IPS-15b (cell line): Measurements from ENCODE around the gene RYK.
"Not testable (repeated sequence)": the region's sequence is repeated elsewhere in the genome, so short reads cannot be mapped to it uniquely, and the experiment has no call there.

Experiments
- H3K27me3 ChIP-seq: one replicate; pipeline ENCODE4 v1.6.1; 2013; ENCODE audit warnings: low read length; ENCODE audit not compliant: control insufficient read depth, insufficient read depth
- H3K36me3 ChIP-seq: one replicate; pipeline ENCODE4 v1.6.1; 2013; ENCODE audit warnings: low read length; ENCODE audit not compliant: control insufficient read depth, insufficient read depth
- H3K4me1 ChIP-seq: one replicate; pipeline ENCODE4 v1.6.1; 2013; ENCODE audit warnings: mild to moderate bottlenecking, low read length; ENCODE audit not compliant: control insufficient read depth, insufficient read depth
- H3K4me3 ChIP-seq: one replicate; pipeline ENCODE4 v1.5.1; 2013; ENCODE audit warnings: low read depth, low read length
- H3K9ac ChIP-seq: one replicate; pipeline ENCODE4 v1.6.1; 2013; ENCODE audit warnings: low read depth, mild to moderate bottlenecking, low read length
- H3K9me3 ChIP-seq: one replicate; pipeline ENCODE4 v1.6.1; 2013; ENCODE audit warnings: mild to moderate bottlenecking, low read length; ENCODE audit not compliant: control insufficient read depth, insufficient read depth

The RYK gene

DNA sequence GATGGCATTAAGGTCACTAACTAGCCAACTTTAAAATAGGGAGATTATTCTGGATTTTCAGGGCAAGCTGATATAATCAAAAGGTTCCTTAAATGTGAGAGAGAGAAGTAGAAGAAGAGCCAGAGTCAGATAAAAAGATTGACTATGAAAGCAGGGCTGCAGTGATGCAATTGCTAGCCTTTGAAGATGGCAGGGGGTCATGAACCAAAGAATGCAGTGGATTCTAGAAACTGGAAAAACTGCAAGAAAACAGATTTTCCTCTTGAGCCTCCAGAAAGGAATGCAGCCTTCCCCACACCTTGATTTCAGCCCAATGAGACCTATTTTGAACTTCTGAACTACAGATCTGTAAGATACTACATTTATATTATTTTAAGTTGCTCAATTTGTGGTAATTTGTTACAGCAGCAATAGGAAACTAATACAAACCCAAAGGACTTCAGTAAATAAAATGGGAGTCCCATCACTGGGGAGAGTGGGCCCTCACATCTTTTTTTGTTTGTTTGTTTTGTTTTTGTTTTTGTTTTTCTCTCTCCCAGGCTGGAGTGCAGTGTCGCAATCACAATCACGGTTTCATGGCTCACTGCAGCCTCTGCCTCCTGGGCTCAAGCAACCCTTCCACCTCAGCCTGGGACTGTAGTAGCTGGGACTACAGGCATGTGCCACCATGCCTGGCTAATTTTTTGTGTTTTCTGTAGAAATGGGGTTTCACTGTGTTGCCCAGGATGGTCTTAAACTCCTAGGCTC is 31.4 kb upstream of the RYK start:
- no peak overlapping the region for H3K4me3 ChIP-seq
- H3K27me3 ChIP-seq, result peaks cover 3% of the 10 kb centered on the region
- H3K36me3 ChIP-seq, result no peaks in the 10 kb centered on the region
- H3K9me3 ChIP-seq, result no peaks in the 10 kb centered on the region
- no peak overlapping the region for H3K9ac ChIP-seq
- no peaks in the 10 kb centered on the region for H3K4me1 ChIP-seq

GRCh38 chr3:134279466-134279865 is 28.8 kb upstream of the RYK start:
- Histone ChIP-seq H3K4me3 (no peak overlapping the region), H3K36me3 (no peaks in the 10 kb centered on the region), H3K4me1 (no peaks in the 10 kb centered on the region), H3K9ac (no peak overlapping the region), H3K27me3 (peaks cover 3% of the 10 kb centered on the region), H3K9me3 (no peaks in the 10 kb centered on the region)

- no peak overlapping the region for H3K9ac ChIP-seq
- no peaks in the 10 kb centered on the region for H3K4me1 ChIP-seq
- no peaks in the 10 kb centered on the region for H3K9me3 ChIP-seq
- H3K27me3 ChIP-seq, result peaks cover 3% of the 10 kb centered on the region
- no peaks in the 10 kb centered on the region for H3K36me3 ChIP-seq
- no peak overlapping the region for H3K4me3 ChIP-seq
Observed at GRCh38 chr3:134277066-134277660, 26.5 kb upstream of the RYK start.

DNA sequence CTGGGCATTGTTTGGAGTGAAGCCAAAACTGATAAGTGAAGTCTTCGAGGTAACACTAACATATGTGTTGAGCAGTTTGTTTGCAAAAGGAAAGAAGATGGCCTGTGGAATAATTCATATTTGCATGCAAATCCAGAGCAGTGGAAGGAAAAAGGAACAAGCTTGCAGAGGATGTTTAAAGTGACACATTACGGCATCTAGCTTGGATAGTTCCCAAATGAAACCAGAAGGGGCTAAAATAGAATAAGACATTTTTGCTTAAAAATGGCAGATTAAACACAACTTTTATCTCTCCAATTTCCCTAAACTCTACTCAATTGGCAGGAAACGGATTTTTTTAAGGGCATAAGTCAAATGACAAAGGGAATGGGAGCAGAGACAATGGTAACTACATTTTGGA is 25.4 kb upstream of the RYK start:
- H3K27me3 ChIP-seq, result peaks cover 3% of the 10 kb centered on the region
- no peaks in the 10 kb centered on the region for H3K9me3 ChIP-seq
- no peak overlapping the region for H3K4me3 ChIP-seq
- H3K36me3 ChIP-seq, result no peaks in the 10 kb centered on the region
- no peaks in the 10 kb centered on the region for H3K4me1 ChIP-seq
- no peak overlapping the region for H3K9ac ChIP-seq

DNA sequence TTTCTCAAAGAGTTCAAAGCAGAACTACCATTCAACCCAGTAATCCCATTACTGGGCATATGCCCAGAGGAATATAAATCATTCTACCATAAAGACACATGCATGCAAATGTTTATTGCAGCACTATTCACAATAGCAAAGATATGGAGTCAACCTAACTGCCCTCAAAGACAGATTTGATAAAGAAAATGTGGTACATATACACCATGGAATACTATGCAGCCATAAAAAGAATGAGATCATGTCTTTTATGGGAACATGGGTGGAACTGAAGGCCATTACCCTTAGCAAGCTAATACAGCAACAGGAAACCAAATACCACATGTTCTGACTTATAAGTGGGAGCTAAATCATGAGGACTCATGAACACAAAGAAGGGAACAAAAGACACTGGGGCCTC is 24.5 kb upstream of the RYK start:
- H3K36me3 ChIP-seq, H3K9ac ChIP-seq, H3K9me3 ChIP-seq, H3K4me3 ChIP-seq, H3K4me1 ChIP-seq, H3K27me3 ChIP-seq: not testable (repeated sequence)

DNA sequence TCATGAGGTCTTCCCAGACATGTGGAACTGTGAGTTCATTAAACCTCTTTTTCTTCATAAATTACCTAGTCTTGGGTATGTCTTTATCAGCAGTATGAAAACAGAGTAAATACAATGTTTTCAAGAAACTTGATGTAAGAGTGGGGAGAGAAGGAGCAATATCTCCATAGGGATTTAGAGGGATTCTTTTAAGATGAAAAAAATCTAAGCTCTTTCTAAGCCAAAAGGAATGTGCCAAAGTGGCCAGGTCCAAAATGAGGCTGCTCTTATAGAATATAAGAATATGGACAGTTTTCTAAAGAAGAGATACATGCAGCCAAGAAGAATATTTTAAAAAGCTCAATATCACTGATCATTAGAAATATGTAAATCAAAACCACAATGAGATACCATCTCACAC is 23.9 kb upstream of the RYK start:
- no peaks in the 10 kb centered on the region for H3K36me3 ChIP-seq
- no peaks in the 10 kb centered on the region for H3K4me1 ChIP-seq
- no peaks in the 10 kb centered on the region for H3K9me3 ChIP-seq
- H3K27me3 ChIP-seq, result peaks cover 3% of the 10 kb centered on the region
- no peak overlapping the region for H3K9ac ChIP-seq
- no peak overlapping the region for H3K4me3 ChIP-seq

DNA sequence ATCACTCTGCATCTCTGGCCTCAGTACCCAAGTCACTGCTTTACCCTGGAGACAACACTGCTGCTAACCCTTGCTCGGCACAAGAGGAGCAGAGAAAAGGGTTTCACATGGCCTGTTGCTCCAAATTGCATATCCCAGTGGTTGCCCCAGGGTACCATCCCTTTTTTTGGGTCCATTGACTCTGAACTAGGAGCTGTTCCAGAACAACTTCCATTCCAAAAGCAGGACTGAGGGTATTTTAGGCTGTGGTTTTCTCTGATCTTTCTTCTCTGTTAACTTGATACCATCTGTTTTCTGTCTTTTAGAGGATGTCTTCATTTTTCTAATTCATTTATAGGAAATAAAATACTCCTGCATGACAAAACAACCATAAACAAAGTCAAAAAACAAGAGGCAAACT is 17.3 kb upstream of the RYK start:
- H3K4me3 ChIP-seq, result no peak overlapping the region
- no peaks in the 10 kb centered on the region for H3K36me3 ChIP-seq
- H3K4me1 ChIP-seq, result no peaks in the 10 kb centered on the region
- no peaks in the 10 kb centered on the region for H3K27me3 ChIP-seq
- no peaks in the 10 kb centered on the region for H3K9me3 ChIP-seq
- H3K9ac ChIP-seq, result no peak overlapping the region

- no peaks in the 10 kb centered on the region for H3K9me3 ChIP-seq
- no peaks in the 10 kb centered on the region for H3K27me3 ChIP-seq
- peaks cover 3% of the 10 kb centered on the region for H3K4me1 ChIP-seq
- no peak overlapping the region for H3K9ac ChIP-seq
- no peak overlapping the region for H3K4me3 ChIP-seq
- no peaks in the 10 kb centered on the region for H3K36me3 ChIP-seq
Observed at GRCh38 chr3:134260987-134261386, 10.3 kb upstream of the RYK start.

DNA sequence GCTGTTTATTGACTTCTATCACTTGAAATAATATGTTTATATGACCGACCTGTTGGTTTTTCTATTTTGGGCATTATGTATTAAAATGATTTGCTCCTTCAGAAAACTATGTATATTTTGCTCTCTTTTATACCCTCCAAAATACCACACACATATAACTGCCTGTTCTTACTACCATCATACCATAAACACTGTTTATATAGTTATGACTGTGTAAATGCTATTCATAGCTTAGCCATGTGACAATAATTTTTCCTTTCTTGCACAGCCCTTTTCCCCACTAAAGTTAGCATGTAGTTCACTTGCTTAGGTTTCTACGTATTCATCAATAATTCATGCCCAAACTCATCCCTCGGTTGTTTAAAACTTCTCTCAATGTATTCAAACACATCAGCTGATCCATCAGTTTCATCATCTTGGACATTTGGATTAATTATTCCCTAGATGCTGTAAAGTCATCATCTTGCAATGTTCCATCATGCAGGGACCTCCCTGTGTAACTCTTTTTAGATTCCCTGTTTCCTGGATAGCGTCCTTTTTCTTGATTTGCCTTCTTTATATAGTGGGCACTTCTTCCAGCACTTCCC is 8.2 kb upstream of the RYK start:
- Histone ChIP-seq H3K27me3 (no peaks in the 10 kb centered on the region), H3K36me3 (no peaks in the 10 kb centered on the region), H3K4me3 (no peak overlapping the region), H3K9ac (no peak overlapping the region), H3K4me1 (peaks cover 3% of the 10 kb centered on the region), H3K9me3 (no peaks in the 10 kb centered on the region)

DNA sequence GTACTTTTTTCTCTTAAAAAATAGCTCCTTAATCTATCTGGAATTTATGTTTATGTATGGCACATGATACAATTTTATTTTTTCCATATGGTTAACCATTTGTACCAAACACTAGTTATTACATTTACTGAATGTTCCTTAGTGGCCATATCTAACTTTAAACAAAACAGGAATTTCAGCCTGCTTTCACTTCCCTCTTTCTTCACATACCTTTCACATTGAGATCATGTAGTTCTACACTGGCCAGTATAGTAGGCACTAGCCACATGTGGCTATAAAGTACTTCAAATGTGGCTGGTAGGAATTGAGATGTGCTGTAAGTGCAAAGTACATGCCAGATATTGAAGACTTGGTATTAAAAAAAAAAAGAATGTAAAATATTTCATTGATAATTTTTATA is 4.7 kb upstream of the RYK start:
- no peak overlapping the region for H3K9ac ChIP-seq
- no peaks in the 10 kb centered on the region for H3K36me3 ChIP-seq
- no peaks in the 10 kb centered on the region for H3K27me3 ChIP-seq
- H3K4me3 ChIP-seq, result no peak overlapping the region
- H3K9me3 ChIP-seq, result no peaks in the 10 kb centered on the region
- peaks cover 11% of the 10 kb centered on the region for H3K4me1 ChIP-seq

GRCh38 chr3:134253475-134254226 is 3.0 kb upstream of the RYK start:
- Histone ChIP-seq H3K4me1 (peaks cover 14% of the 10 kb centered on the region), H3K9me3 (no peaks in the 10 kb centered on the region), H3K36me3 (no peaks in the 10 kb centered on the region), H3K4me3 (no peak overlapping the region), H3K9ac (no peak overlapping the region), H3K27me3 (no peaks in the 10 kb centered on the region)
